Measurements from ENCODE around the gene MSH5. TPM values are rescaled to one million over a fixed set of nuclear protein-coding genes. Genes with fewer than 3 reads are reported as not detected.
A peak's percentile ranks its signal among the peaks of the same experiment; 100 is the strongest.

MSH5 gene
- total RNA-seq, 1 experiment from 2014 or later: 90.4 TPM

DNA sequence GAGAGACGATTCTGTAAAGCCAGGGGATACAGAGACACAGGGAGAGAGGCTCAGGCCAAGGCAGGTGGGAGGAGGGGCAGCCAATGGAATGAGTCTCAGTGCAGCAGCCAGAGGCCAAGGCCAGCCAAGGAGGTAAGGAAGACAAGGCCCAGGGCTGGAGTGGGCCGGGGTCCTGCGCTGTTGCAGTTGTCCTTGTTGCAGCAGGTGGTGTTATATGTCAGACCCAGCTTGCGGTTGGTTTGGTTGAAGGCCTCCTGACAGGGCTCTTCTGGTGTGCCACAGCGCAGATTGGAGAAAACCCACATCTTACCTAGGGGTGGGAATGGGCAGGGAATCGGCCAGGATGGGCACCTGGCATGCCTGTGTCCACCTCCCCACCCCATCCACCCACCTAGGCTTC is 20.8 kb upstream of the MSH5 start:
- Histone ChIP-seq H3K27me3 (ENCODE audit: insufficient read depth, low read length) (no peaks in the 10 kb centered on the region), H3K4me1 (ENCODE audit: control insufficient read depth in 1 of 2, insufficient read depth in 2 of 2, low read length in 2 of 2) (peaks cover 35 to 49% of the 10 kb centered on the region in 2 experiments), H3K9ac (ENCODE audit: low read length) (no peak overlapping the region), H3K36me3 (ENCODE audit: control insufficient read depth in 1 of 2, insufficient read depth in 2 of 2, low read length in 2 of 2) (no peaks in the 10 kb centered on the region), H3K9me2 (ENCODE audit: insufficient read depth) (no peaks in the 10 kb centered on the region), H3K79me2 (ENCODE audit: insufficient read depth, low read length) (no peaks in the 10 kb centered on the region), H3K9me3 (ENCODE audit: control insufficient read depth in 1 of 2, insufficient read depth in 1 of 2, low read depth in 1 of 2, low read length in 2 of 2) (no peaks in the 10 kb centered on the region), H2AFZ (ENCODE audit: low read depth, low read length, poor library complexity, severe bottlenecking) (no peak overlapping the region), H3K27ac (ENCODE audit: low read depth, low read length) (peak overlapping the region; percentile 36; the same call in 1 of the 2 replicates), H4K20me1 (ENCODE audit: insufficient read depth) (no peaks in the 10 kb centered on the region), H3K4me2 (ENCODE audit: low read length) (peak overlapping the region; percentile 68), H3K4me3 (replicated peaks in 1 of 2; ENCODE audit: low read depth in 1 of 2, low read length in 2 of 2) (0 out of 4 replicates have a peak overlapping the region, but pooled peaks of 1 of the 2 experiments have one; percentile 14)
- peak; percentile 5; the same call in 1 of the 2 replicates for ATAC-seq
- POLR2A ChIA-PET: no interaction called here
- no TSS peak for BruUV-seq (replicated peaks)
- no peak for TF ChIP-seq EGR1 (IDR thresholded peaks at IDR 0.05; ENCODE audit: low read depth)
- TF ChIP-seq ZNF274 (IDR thresholded peaks at IDR 0.05; ENCODE audit: low read depth, low read length): no peak
- no peak for TF ChIP-seq RAD21 (IDR thresholded peaks at IDR 0.05; ENCODE audit: low read depth)
- TF ChIP-seq ATF3 (IDR thresholded peaks at IDR 0.05): no peak
- TF ChIP-seq SRF (IDR thresholded peaks at IDR 0.05; ENCODE audit: low read depth): no peak
- TF ChIP-seq TCF7L2 (IDR thresholded peaks at IDR 0.05; ENCODE audit: borderline replicate concordance, extremely low read depth, insufficient read depth, insufficient read length): no peak
- TF ChIP-seq ZFX (IDR thresholded peaks at IDR 0.05): no peak
- no peak for TF ChIP-seq EZH2 (IDR thresholded peaks at IDR 0.05)
- no peak for TF ChIP-seq POLR2AphosphoS5 (IDR thresholded peaks at IDR 0.05; ENCODE audit: low read depth, low read length)
- TF ChIP-seq JUND (IDR thresholded peaks at IDR 0.05): no peak
- no peak for TF ChIP-seq POLR2A (IDR thresholded peaks at IDR 0.05; ENCODE audit: borderline replicate concordance, extremely low read depth, insufficient read depth, insufficient read length)
- TF ChIP-seq REST (IDR thresholded peaks at IDR 0.05; ENCODE audit: low read depth): no peak
- TF ChIP-seq CEBPB (IDR thresholded peaks at IDR 0.05; ENCODE audit: low read depth): no peak
- TF ChIP-seq SIN3A (IDR thresholded peaks at IDR 0.05; ENCODE audit: low read depth): no peak
- no peak for TF ChIP-seq EZH2phosphoT487 (IDR thresholded peaks at IDR 0.05; ENCODE audit: borderline replicate concordance)
- TF ChIP-seq FOSL1 (IDR thresholded peaks at IDR 0.05; ENCODE audit: low read depth): no peak
- TF ChIP-seq, protein P1, sequence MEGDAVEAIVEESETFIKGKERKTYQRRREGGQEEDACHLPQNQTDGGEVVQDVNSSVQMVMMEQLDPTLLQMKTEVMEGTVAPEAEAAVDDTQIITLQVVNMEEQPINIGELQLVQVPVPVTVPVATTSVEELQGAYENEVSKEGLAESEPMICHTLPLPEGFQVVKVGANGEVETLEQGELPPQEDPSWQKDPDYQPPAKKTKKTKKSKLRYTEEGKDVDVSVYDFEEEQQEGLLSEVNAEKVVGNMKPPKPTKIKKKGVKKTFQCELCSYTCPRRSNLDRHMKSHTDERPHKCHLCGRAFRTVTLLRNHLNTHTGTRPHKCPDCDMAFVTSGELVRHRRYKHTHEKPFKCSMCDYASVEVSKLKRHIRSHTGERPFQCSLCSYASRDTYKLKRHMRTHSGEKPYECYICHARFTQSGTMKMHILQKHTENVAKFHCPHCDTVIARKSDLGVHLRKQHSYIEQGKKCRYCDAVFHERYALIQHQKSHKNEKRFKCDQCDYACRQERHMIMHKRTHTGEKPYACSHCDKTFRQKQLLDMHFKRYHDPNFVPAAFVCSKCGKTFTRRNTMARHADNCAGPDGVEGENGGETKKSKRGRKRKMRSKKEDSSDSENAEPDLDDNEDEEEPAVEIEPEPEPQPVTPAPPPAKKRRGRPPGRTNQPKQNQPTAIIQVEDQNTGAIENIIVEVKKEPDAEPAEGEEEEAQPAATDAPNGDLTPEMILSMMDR (IDR thresholded peaks at IDR 0.05 in 2 of 3, conservative IDR thresholded peaks at IDR 0.05 in 1 of 3; ENCODE audit: borderline replicate concordance in 1 of 3, insufficient read depth in 1 of 3, low read depth in 2 of 3, low read length in 2 of 3): no peak
- no peak for TF ChIP-seq CBX3 (IDR thresholded peaks at IDR 0.05; ENCODE audit: low read depth)
- intact Hi-C loops (cut with micrococcal nuclease): no loop called here
- DNase-seq (ENCODE audit: low read depth, low spot score): no peak
- RAD21 ChIA-PET (ENCODE audit: low non-redundant PET in 1 of 2, low total read pairs in 2 of 2, uncharacterized antibody in 2 of 2, unreplicated experiment in 2 of 2): no interaction called here
- CTCF ChIA-PET: no interaction called here

Data from HCT116 (cell line).